ENCODE measurements around the gene PTPN11. TPM values are rescaled to one million over a fixed set of nuclear protein-coding genes. Genes with fewer than 3 reads are reported as not detected.

The PTPN11 gene
- total and polyA plus RNA-seq, 2 experiments from 2014 or later, result 87.0 to 94.7 TPM

- Mint-ChIP-seq H3K4me1 (peaks cover 4% of the 10 kb centered on the region), H3K4me3 (no peak overlapping the region), H3K27ac (no peak overlapping the region), H3K36me3 (ENCODE audit: low read depth) (no peaks in the 10 kb centered on the region; the same call in 2 of the 3 replicates), H3K27me3 (ENCODE audit: insufficient read depth, low read depth, poor library complexity) (peaks cover 7% of the 10 kb centered on the region), H3K9me3 (peaks cover 12% of the 10 kb centered on the region)
- DNase-seq (ENCODE audit: low spot score) (peak; percentile 38), ATAC-seq (no peak)
- Histone ChIP-seq H3K27ac (ENCODE audit: low read depth) (no peak overlapping the region), H3K9me2 (ENCODE audit: insufficient read depth) (no peaks in the 10 kb centered on the region), H3K36me3 (ENCODE audit: insufficient read depth) (no peaks in the 10 kb centered on the region), H4K20me1 (replicated peaks; ENCODE audit: insufficient read depth) (no peaks in the 10 kb centered on the region), H3F3A (replicated peaks; ENCODE audit: low read depth) (no peaks in the 10 kb centered on the region), H3K79me2 (replicated peaks; ENCODE audit: insufficient read depth) (no peaks in the 10 kb centered on the region), H3K4me1 (ENCODE audit: insufficient read depth) (no peaks in the 10 kb centered on the region), H3K4me3 (no peak overlapping the region), H2AFZ (no peak overlapping the region), H3K27me3 (ENCODE audit: insufficient read depth) (no peaks in the 10 kb centered on the region), H3K4me2 (no peak overlapping the region)
- TF ChIP-seq ZNF462 (CRISPR knock-in tag; IDR thresholded peaks at IDR 0.05) (no peak), CTCF (conservative IDR thresholded peaks at IDR 0.05; ENCODE audit: low read depth in 2 of 2) (no peak), ZNF331 (CRISPR knock-in tag; IDR thresholded peaks at IDR 0.05; ENCODE audit: low read depth) (no peak), REST (IDR thresholded peaks at IDR 0.05; ENCODE audit: unreplicated experiment) (no peak), ETS1 (IDR thresholded peaks at IDR 0.05) (no peak), ZNF114 (CRISPR knock-in tag; IDR thresholded peaks at IDR 0.05) (no peak), JUNB (IDR thresholded peaks at IDR 0.05; ENCODE audit: unreplicated experiment) (no peak), STAT1 (IDR thresholded peaks at IDR 0.05; ENCODE audit: unreplicated experiment) (no peak), CREB1 (CRISPR knock-in tag; IDR thresholded peaks at IDR 0.05; ENCODE audit: low read depth) (no peak), NANOG (IDR thresholded peaks at IDR 0.05; ENCODE audit: borderline replicate concordance) (no peak), EZH2phosphoT487 (IDR thresholded peaks at IDR 0.05; ENCODE audit: unreplicated experiment) (no peak), EZH2 (IDR thresholded peaks at IDR 0.05; ENCODE audit: low read depth, unreplicated experiment) (no peak), POLR2AphosphoS5 (IDR thresholded peaks at IDR 0.05; ENCODE audit: low read depth) (no peak)
These were observed 130.3 kb downstream of the PTPN11 start for GRCh38 chr12:112549031-112549430.
